BJ (cell line): ENCODE results near the gene CD1D. TPM values are rescaled to one million over a fixed set of nuclear protein-coding genes. Genes with fewer than 3 reads are reported as not detected.

Experiments
- CTCF ChIA-PET: fragments of 350-600 bp; formaldehyde crosslinking; extraction: SDS; loops from one replicate; lab custom pipeline; 2021; ENCODE audit warnings: antibody characterized with exemption, inconsistent platforms; lab: Yijun Ruan, JAX
- POLR2A ChIA-PET: fragments of 300-600 bp; sonication (Branson Sonifier 250); formaldehyde crosslinking; extraction: SDS; loops from one replicate; lab custom pipeline; 2021; ENCODE audit warnings: antibody characterized with exemption; lab: Charles Lee
- DNase-seq: peaks from one replicate; pipeline ENCODE4 v3.0.0-alpha.2; 2011; ENCODE audit warnings: low read depth
- H3K27me3 ChIP-seq: 2 replicates; pipeline ENCODE4 v1.6.0; 2011; ENCODE audit warnings: low read length; ENCODE audit not compliant: control insufficient read depth, insufficient read depth
- H3K36me3 ChIP-seq: 2 replicates; pipeline ENCODE4 v1.5.1; 2011; ENCODE audit warnings: low read length; ENCODE audit not compliant: control insufficient read depth, insufficient read depth
- H3K4me3 ChIP-seq: 2 replicates; pipeline ENCODE4 v1.5.1; 2011; ENCODE audit warnings: low read depth, mild to moderate bottlenecking, control low read depth, low read length
- CTCF ChIP-seq: IDR thresholded peaks from 2 replicates; pipeline ENCODE4 v1.5.1; 2011; ENCODE audit warnings: low read depth, mild to moderate bottlenecking, control low read depth, inconsistent platforms, low read length, moderate library complexity; ENCODE audit not compliant: insufficient read depth
- polyA plus RNA-seq: library from polyadenylated mRNA; depleted of rRNA; stranded (reverse); fragments of >200 nt; gene quantifications from 2 replicates; pipeline ENCODE4 v1.2.3, GENCODE V29; 2011

CD1D gene
- polyA plus RNA-seq, 1 experiment, result 0.12 TPM

- POLR2A ChIA-PET, result no interaction called here
- DNase-seq, result no peak
- no peak for TF ChIP-seq CTCF
- no peaks in the 10 kb centered on the region for H3K36me3 ChIP-seq
- CTCF ChIA-PET, result interaction anchor here (1.3 kb wide), 1 partner anchor 25 kb away, joined by 4 read pairs; no protein-coding TSS in a partner anchor
- peaks cover 36% of the 10 kb centered on the region for H3K27me3 ChIP-seq
- H3K4me3 ChIP-seq, result no peak overlapping the region
Observed at GRCh38 chr1:158179301-158180041, 1.2 kb upstream of the CD1D start.

GRCh38 chr1:158181577-158181922 is 855 bp downstream of the CD1D start:
- TF ChIP-seq CTCF, result no peak
- POLR2A ChIA-PET, result interaction anchor here (0.6 kb wide), 1 partner anchor 1461 kb away, joined by 8 read pairs; no protein-coding TSS in a partner anchor
- Histone ChIP-seq H3K27me3 (peaks cover 37% of the 10 kb centered on the region), H3K4me3 (peak overlapping the region; percentile 42; the same call in 1 of the 2 replicates), H3K36me3 (no peaks in the 10 kb centered on the region)
- no peak for DNase-seq
- CTCF ChIA-PET, result interaction anchor here (1.0 kb wide), 1 partner anchor 22 kb away, joined by 4 read pairs; no protein-coding TSS in a partner anchor

GRCh38 chr1:158185770-158186169 is 5.1 kb downstream of the CD1D start:
- Histone ChIP-seq H3K27me3 (peaks cover 26% of the 10 kb centered on the region), H3K36me3 (no peaks in the 10 kb centered on the region), H3K4me3 (no peak overlapping the region)
- no peak for TF ChIP-seq CTCF
- ChIA-PET CTCF (interaction anchor here (1.0 to 5.1 kb wide), 2 partner anchors 18 to 40 kb away, joined by 3 to 17 read pairs; no protein-coding TSS in a partner anchor), POLR2A (no interaction called here)
- no peak for DNase-seq

GRCh38 chr1:158186180-158186579 is 5.5 kb downstream of the CD1D start:
- no peaks in the 10 kb centered on the region for H3K36me3 ChIP-seq
- ChIA-PET CTCF (interaction anchor here (1.0 to 5.1 kb wide), 2 partner anchors 18 to 41 kb away, joined by 3 to 17 read pairs; no protein-coding TSS in a partner anchor), POLR2A (no interaction called here)
- no peak for TF ChIP-seq CTCF
- DNase-seq, result no peak
- no peak overlapping the region for H3K4me3 ChIP-seq
- peaks cover 22% of the 10 kb centered on the region for H3K27me3 ChIP-seq

- peaks cover 9% of the 10 kb centered on the region for H3K27me3 ChIP-seq
- ChIA-PET POLR2A (no interaction called here), CTCF (interaction anchor here (5.1 kb wide), 1 partner anchor 15 kb away, joined by 17 read pairs; no protein-coding TSS in a partner anchor)
- TF ChIP-seq CTCF, result no peak
- no peaks in the 10 kb centered on the region for H3K36me3 ChIP-seq
- no peak overlapping the region for H3K4me3 ChIP-seq
- no peak for DNase-seq
Observed at GRCh38 chr1:158188611-158189010, 7.9 kb downstream of the CD1D start.
